HG03097 (cell line): ENCODE measurements around the gene ACAA2.
"Not testable (repeated sequence)": the region's sequence is repeated elsewhere in the genome, so short reads cannot be mapped to it uniquely, and the experiment has no call there.

ENCODE experiments used
- ATAC-seq: cut with Tn5 transposase; IDR thresholded peaks from one replicate; pipeline ENCODE4 v1.9.1; 2021; ENCODE audit not compliant: unreplicated experiment, low FRiP score

The ACAA2 gene

DNA sequence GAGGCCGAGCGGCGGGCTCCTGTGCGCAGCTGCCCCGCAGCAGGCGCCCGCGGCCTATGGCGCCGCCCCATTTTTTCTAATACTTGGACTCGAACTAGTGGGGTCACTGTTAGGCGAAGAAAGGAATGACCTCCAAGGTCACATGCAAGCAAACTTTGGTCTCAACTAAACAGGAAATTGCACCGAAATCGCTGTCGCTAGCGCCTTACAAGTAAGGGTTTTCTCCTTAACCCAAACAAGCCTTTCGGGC lies 339 bp downstream of the ACAA2 start:
- ATAC-seq: peak; percentile 30

DNA sequence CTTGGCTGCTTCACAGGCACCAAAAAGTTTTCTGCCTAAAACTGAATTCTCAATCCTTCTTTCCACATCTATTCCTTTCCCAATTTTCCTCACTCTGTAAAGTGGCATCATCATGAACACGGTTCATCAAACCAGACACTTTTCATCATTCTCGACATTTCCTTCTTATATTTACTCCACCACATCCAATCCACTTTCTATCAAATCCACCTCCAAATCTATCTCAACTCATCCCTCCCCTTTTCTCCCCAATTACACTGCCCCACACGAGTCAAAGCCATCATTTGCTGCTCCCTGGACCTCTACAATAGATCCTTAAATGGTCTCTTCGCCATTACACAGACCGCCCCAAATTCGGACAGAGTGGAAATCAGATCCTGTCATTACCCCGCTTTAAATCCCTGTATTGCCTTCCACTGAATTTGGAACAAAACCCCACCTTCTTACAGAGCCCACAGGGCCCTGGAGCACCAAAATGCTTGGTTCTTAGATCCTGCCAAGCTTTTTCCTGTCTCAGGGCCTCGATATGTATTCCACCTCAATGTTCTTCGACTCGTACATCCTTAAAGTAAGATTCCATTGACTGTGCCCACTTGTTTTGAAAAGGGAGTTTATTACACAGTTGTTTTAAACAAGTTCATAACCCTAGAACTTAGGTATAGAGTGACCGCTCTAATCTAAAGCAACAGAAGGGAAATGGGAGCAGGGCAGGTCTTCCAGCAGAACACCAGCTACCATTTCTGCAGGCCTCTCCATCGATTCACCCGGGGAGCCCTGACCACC lies 856 bp downstream of the ACAA2 start:
- no peak for ATAC-seq

DNA sequence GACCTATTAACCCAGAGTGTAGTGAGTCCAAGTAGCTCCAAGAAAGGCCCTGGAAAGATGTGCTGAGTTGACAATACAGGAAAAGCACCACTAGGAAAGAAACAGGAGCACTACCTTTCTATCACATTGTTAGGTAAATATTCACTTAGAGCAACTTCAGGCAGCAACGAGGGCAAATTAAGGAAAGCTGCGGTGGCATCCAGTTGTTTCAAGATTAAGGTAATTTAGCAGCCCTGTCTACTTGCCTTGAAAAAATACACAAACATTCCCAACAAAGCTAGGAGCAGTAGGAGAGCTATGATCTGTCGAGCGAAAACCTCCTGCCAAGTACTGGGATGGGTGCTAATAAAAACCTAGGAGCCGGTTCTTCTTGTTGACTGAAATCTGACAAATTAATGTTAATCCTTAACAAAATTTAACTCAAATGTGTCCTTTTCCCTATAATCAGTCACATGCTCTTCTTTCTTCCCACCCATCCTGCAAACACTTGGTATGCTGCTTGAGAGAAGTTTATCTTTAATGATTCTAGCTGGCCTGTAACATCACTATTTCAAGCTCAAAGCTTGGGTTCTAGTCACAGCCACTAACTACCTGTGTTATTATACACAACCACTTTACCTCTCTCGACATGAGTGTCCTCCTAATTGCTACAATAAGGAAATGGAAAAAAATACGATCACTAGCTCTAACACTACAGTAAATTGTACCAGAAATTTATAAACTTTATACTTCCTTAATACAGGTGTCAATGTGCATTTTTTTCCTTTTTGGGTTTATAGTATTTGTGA lies 2.0 kb downstream of the ACAA2 start:
- ATAC-seq: no peak

DNA sequence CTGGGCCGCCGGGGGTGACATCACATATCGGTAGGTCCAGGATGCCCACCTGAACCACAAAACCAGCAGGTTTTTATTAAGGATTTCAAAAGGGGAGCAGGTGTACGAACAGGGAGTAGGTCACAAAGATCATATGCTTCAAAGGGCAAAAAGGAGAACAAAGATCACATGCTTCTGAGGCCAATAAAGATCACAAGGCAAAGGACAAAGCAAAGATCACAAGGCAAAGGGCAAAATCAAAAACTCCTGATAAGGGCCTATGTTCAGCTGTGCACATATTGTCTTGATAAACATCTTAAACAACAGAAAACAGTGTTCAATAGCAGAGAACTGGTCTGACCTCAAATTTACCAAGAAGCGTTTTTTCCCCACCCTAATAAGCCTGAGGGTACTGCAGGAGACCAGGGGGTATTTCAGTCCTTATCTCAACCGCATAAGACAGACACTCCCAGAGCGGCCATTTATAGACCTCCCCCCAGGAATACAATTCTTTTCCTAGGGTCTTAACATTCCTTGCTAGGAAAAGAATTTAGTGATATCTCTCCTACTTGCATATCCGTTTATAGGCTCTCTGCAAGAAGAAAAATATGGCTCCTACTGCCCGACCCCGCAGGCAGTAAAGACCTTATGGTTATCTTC lies 4.7 kb downstream of the ACAA2 start:
- ATAC-seq: not testable (repeated sequence)

DNA sequence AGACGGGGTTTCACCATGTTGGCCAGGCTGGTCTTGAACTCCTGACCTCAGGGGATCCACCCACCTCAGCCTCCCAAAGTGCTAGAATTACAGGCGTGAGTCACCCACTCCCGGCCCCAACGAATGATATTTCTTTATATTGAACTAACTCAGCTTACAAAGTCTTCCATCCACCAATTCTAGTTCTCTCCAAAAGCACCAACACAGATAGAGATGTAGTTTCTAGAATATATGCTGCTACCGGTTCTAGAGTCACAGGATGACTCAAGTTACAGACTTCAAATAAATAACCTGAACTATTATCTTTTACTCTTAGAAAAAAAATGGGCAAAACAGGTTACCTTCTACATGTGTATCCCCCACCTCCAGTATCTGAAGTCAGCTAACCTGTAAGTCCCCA lies 9.2 kb downstream of the ACAA2 start:
- no peak for ATAC-seq

DNA sequence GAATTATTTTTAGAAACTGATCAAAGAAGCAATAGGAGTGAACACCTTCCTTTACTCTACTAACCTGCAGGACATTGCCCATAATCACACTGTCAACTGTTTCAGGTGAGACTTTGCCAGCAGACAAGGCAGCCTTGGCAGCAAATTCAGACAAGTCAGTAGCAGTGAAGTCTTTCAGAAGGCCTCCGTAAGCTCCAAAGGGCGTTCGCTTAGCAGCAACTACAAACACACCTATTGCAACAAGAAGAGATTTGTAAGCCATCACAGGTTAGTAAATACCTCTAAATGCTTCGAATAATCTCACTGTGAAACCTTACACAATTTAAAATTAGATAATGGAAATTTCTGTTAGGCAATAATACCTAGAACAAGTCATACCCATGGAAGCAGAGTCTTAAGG lies 10.7 kb downstream of the ACAA2 start:
- no peak for ATAC-seq

DNA sequence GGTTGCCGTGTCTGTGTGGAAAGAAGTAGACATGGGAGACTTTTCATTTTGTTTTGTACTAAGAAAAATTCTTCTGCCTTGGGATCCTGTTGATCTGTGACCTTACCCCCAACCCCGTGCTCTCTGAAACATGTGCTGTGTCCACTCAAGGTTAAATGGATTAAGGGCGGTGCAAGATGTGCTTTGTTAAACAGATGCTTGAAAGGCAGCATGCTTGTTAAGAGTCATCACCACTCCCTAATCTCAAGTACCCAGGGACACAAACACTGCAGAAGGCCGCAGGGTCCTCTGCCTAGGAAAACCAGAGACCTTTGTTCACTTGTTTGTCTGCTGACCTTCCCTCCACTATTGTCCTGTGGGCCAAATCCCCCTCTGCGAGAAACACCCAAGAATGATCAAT lies 12.8 kb downstream of the ACAA2 start:
- not testable (repeated sequence) for ATAC-seq

DNA sequence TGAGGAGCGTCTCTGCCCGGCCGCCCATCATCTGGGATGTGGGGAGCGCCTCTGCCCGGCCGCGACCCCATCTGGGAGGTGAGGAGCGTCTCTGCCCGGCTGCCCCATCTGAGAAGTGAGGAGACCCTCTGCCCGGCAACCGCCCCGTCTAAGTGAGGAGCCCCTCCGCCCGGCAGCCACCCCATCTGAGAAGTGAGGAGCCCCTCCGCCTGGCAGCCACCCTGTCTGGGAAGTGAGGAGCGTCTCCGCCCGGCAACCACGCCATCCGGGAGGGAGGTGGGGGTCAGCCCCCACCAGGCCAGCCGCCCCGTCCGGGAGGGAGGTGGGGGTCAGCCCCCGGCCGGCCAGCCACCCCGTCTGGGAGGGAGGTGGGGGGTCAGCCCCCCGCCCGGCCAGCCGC lies 13.5 kb downstream of the ACAA2 start:
- ATAC-seq: not testable (repeated sequence)

DNA sequence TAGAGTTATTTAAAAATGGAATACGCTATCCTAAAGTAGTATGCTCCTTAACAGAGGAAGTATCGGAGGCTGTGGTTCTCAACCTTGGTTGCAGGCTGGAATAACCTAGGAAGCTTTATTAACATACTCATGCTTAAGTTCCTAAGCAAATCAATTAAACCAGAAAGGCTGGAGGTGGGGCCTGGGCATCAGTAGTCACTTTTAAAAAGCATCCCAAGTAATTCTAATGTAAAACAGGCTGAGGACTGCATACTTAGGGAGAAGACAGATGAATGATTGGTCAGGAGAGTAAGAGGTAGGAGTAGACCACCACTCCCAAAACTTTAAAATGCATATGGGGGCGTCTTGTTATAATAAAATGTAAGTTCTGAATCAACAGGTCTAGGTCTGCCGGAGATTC lies 15.3 kb downstream of the ACAA2 start:
- ATAC-seq: no peak

DNA sequence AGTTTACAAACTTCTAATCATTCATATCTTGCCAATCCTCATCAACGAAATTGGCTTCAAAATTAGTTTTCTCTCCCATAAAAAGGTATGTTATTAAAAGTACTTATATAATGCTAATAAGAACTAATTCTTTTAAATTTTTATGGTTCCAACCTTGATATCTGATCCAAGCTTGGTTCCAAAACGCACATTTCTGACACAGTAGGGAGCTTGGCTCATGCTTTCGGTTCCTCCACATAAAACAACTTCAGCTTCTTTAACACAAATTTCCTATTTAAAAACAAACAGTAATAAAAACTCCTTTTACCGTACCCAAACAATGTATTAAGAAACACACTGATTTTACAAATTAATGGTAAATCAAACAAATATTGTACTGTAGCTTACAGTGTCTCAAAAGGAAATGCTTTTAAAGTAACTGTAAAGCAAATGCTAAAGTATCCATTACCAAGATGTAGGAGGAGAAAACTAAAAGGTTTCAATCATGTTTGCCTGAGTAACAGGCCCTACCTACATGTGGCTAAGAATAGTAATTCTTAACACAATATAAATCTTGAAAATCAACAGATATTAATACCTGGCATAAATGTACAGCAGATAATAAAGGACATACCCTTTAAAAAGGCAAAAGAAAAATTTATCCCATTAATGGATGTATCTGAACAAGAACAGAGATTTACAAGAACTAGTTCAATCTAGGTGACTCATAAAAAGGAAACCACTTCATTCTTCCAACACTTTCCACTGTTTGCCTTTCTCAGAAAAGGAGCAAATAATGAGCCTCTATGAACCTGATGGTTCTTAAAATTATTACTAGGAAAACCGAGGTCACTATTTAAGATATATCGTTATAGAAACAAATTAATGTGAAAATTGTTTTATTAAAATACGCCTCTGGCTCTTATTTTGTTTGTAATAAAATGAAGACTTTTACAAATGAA lies 17.5 kb downstream of the ACAA2 start:
- ATAC-seq: no peak

DNA sequence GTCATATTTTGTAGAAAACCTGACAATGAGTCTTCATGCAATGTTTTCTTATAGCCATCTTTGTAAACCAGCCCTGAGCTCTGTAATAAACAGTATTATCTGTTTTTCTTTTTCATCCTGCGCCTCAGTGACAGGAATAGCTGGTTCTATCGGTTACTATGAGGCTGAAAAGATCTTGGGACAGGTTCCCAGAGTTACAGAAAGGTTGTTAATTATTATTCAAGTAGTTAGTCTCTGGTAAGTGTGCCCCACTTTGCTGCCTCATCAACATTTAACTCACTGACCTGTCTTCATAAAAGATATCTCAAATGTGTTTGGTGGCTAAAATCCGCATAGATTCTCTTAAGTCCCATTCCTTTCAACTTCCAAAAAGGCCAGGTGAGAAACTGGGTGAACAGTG lies 18.6 kb downstream of the ACAA2 start:
- no peak for ATAC-seq

DNA sequence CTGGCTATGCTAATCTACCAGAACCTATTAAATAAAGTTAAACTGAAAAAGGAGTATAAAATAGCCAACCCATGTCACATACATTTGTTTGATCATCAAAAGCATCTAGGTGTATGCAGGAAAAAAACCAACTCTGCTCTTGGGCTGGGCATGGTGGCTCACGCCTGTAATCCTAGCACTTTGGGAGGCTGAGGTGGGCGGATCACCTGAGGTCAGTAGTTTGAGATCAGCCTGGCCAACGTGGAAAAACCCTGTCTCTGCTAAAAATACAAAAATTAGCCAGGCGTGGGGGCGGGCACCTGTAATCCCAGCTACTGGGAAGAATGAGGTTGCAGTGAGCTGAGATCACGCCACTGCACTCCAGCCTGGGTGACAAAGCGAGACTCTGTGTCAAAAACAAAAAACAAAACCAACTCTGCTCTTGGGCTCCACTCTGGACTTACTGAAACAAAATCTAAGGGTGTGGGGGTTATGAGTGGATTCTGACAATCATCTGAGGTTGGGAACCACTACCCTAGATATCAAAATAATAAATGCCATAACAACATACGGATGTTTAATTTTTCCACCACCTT lies 23.7 kb downstream of the ACAA2 start:
- ATAC-seq: not testable (repeated sequence)

DNA sequence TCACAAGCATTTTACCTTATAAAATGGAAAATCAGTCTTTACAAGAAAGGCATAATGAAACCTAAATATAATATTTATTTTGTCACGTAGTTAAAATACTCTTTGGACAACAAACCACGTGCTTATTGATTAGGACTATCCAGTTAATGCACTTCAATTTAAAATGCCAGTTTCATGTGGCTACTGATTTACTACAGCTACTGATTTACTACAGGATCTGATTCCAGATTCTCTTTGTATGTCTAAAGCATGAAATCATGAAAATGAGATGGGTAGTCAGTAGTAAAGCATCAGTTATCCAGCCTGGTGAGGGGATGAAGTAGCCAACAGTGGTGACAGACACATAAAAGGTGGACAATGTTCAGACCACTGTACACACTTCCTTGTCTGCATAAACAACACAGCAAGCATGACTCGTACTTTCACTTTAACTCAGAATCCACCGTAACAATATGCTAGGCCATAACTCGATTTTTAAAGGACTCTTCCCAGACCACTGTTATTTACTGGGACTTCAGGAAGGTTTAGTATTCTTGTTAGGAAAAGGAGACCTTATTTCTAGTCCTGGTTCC lies 24.9 kb downstream of the ACAA2 start:
- no peak for ATAC-seq

DNA sequence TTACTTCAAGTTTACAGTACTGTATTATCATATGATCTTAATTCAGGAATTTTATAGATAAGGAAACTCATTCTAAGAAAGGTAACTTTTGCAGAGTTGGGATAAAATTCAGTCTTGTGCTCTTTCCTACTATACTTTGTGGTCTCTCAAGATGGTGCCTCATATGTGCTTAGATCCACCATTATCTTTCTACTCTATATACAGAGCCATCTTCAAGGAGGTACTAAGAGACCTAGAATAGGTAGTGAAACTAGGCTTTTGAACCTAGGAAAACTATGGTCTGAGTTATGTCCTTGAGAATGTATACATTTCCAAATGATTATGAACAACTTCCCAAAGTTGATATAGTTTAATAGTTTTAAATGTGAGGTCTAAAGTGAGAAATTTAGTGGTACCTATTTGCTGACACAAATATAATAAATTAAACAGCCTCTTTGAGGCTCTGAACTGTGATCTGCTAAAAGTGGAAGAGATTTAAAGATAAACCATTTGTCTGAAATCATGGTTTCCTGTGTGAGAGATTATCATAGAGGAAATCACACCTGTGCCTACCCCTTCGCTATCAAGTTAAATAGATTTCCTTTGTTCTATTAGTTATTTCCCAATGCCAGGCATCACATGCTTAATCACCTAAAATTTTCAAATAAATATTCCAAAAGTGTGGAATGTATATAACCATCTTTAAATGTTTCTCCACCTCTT lies 27.2 kb downstream of the ACAA2 start:
- ATAC-seq: no peak

DNA sequence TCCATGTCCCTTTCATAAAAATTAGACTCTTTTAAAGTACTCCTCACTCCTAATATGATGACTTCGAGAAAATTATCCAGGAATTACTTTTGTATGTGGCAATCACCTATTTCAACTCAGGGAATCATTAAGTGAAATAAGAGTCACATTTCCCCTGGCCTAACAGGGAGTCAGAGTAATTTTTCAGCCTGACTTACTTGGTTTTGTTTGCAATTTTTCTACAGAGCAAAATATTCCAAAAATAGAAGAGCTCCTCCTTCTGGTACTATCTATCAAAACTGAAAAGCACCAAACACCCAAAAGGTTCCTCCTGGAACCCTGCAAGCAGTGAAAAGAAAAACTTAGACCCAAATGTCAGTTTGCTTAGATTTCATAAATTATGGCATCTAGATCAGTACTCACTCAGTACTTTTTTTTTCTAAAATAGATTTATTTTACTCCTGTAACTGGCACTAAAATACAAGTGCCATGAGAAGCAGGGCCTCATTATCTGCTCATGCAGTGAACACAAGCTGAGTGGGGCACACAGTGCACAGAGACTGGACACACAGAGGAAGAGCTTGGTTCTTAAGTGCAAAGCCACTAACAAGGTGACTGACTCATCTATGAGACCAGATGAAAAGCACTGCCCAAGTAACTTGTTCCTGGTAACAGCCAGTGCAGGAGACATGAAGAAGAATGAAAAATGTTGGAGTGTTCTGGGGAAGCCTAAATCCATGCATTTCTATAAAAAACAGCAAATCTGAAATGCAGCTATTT lies 28.7 kb downstream of the ACAA2 start:
- ATAC-seq: no peak

DNA sequence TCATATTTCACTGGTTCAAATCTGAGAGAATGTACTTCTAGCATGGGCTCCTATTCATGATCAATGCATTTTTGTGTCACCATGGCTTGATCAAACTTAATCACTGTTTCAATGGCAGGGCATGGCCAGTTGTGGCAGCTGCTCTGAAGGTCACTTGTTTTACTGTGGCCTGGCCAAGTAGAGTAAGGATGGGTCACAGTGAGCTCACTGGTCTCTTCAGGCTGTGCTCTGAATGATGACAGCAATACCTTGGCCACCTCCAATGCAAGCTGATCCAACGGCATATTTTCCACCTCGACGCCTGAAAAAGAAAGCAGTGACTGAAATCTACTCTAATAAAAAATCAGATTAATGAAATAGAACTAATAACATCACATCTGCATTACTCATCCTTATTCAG lies 29.7 kb downstream of the ACAA2 start:
- not testable (repeated sequence) for ATAC-seq

DNA sequence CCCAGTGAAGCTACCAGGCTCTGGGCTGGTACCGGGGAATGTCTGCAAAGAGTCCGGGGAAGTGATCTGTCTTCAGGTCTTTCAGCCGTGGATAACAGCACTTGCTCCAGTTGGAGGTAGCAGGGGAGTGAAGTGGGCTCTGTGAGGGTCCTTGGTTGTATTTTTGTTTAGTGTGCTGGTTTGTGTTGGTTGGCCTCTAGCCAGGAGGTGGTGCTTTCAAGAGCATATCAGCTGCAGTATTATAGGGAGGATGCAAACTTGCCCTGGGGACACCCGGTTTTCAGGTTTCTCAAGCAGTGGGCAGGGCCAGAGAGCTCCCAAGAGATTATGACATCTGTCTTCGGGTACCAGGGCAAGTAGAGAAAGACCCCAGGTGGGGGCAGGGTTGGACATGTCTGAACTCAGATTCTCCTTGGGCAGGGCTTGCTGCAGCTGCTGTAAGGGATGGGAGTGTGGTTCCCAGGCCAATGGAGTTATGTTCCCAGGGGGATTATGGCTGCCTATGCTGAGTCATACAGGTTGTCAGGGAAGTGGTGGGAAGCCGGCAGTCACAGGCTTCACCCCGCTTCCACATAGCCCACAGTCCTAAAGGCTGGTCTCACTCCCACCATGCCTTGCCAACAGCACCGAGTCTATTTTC lies 34.4 kb downstream of the ACAA2 start:
- no peak for ATAC-seq

DNA sequence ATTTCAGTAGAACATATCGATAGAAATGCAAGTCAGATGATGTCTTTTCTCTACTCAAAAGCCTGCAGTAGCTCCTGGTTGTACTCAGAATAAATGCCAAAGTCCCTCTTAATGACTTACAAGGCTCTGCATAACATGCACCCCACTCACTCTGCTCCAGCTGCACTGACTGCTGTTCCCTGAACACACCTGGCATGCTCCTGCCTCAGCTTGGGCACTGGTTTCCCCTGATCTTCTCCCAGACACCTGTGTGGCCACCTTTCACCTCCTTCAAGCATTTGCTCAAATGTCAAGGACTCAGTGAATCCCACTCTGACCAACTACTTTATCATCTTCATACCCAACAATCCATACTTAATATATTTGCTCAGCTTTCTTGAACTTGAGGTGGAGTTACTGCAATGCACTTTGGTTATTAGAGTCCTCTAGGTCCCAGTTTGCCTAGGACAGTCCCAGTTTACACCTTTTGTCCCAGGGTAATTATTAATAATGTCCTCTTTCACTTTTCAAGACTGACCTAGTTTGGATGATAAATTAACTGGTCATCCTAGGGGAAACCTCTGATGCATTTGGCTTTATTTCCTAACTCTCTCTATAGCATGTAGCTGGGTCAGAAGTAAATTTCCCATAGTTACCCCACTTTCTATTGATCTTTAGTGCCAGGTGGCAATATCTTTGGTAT lies 44.1 kb downstream of the ACAA2 start:
- ATAC-seq: no peak
